ENCODE measurements around the gene SLC35F2.

The SLC35F2 gene

GRCh38 chr11:107752508-107752907 is 106.1 kb downstream of the SLC35F2 start:
- no peak for DNase-seq
- in situ Hi-C loops (cut with HindIII; ENCODE audit: low pct_ligation_motif_present, low pct_unique_long_range_greater_than_20kb, low sequenced_read_pairs) = no loop called here

- in situ Hi-C loops (cut with HindIII; ENCODE audit: low pct_ligation_motif_present, low pct_unique_long_range_greater_than_20kb, low sequenced_read_pairs) = no loop called here
- DNase-seq = no peak
Observed at GRCh38 chr11:107751082-107751481, 107.5 kb downstream of the SLC35F2 start.

DNA sequence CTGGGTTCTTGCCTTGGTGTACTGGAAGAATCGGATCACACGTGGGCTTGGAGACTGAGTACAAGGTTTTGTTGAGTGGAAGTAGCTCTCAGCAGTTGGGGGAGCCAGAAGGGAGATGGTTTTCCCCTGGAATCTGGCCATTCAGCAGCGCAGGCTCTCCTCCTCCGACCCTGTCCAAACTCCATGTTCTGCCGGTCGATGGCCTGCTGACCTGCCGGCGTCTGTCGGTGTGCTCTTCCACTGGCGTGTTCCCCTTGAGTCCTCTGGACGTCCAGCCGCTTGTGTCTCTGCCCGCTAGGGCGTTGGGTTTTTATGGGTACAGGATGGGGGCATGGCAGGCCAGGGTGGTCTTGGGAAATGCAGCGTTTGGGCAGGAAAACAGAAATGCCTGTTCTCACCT is 108.3 kb downstream of the SLC35F2 start:
- no peak for DNase-seq
- in situ Hi-C loops (cut with HindIII; ENCODE audit: low pct_ligation_motif_present, low pct_unique_long_range_greater_than_20kb, low sequenced_read_pairs) = no loop called here

DNA sequence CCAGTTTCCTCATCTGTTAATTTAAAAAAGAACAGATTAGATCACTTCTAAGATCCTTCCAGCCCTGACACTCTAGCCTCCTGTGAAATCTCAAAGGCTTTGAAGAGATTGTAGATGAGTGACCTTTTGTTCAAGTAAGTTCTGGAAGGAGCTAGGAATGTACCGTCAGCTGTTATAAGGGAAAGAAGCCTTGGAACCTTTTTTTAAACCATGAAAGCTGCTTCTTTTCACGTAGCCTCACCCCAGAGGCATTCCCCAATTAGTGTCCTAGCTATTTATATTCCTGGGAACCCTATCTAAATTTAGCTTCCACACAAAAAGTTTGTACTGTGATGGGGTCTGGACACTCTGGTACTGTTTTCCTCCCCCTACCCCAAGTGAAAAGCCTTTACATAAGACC is 111.0 kb downstream of the SLC35F2 start:
- in situ Hi-C loops (cut with HindIII; ENCODE audit: low pct_ligation_motif_present, low pct_unique_long_range_greater_than_20kb, low sequenced_read_pairs) = no loop called here
- DNase-seq = no peak

- DNase-seq = no peak
- in situ Hi-C loops (cut with HindIII; ENCODE audit: low pct_ligation_motif_present, low pct_unique_long_range_greater_than_20kb, low sequenced_read_pairs) = no loop called here
Observed at GRCh38 chr11:107744736-107745135, 113.9 kb downstream of the SLC35F2 start.

GRCh38 chr11:107743191-107743590 is 115.4 kb downstream of the SLC35F2 start:
- no peak for DNase-seq
- in situ Hi-C loops (cut with HindIII; ENCODE audit: low pct_ligation_motif_present, low pct_unique_long_range_greater_than_20kb, low sequenced_read_pairs) = no loop called here

DNA sequence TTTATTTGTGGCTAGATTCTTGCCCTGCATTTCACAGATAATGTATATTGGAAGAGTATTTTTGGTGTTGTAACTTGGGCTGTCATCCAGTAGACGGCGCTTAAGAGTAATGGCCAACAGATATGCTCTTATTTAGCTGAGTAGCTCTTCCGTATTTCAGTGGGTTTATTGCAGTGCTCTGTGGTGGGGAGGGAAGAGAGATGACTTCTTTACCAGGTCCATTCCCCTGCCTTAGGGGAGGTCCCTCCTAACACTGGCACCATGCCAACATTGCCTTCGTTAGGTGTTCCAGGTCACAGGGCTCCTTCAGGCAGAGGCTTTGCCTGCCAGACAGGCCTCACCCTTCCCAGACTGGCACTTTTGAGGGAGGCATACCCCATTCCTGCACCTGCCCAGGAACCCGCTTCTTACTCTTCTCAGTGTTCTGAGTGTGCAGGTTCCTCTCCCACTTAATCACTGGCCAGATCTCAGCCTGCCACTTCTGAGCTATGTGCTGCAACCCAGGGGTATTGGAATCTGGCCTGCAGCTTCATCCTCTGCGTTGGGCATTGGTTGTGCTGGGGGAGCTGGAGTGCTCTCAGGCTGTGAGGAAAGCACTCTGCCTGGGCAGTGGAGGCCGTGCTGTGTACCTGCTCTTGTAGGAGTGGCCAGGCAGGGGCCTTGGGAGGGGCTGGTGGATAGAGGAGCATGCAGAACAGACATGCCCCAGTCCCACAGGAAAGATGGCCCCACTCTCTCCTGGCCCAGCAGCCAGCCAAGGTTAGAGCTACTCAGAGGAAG is 117.4 kb downstream of the SLC35F2 start:
- in situ Hi-C loops (cut with HindIII; ENCODE audit: low pct_ligation_motif_present, low pct_unique_long_range_greater_than_20kb, low sequenced_read_pairs) = no loop called here
- DNase-seq = peak; percentile 33
